ENCODE data around the gene GPR161. TPM values are rescaled to one million over a fixed set of nuclear protein-coding genes. Genes with fewer than 3 reads are reported as not detected.
A peak's percentile ranks its signal among the peaks of the same experiment; 100 is the strongest.

The GPR161 gene
- total and polyA plus RNA-seq, 2 donors (not counting 1 experiment from before 2014, with no cell fraction given): 10.2 to 18.7 TPM

- TF ChIP-seq, protein P1, sequence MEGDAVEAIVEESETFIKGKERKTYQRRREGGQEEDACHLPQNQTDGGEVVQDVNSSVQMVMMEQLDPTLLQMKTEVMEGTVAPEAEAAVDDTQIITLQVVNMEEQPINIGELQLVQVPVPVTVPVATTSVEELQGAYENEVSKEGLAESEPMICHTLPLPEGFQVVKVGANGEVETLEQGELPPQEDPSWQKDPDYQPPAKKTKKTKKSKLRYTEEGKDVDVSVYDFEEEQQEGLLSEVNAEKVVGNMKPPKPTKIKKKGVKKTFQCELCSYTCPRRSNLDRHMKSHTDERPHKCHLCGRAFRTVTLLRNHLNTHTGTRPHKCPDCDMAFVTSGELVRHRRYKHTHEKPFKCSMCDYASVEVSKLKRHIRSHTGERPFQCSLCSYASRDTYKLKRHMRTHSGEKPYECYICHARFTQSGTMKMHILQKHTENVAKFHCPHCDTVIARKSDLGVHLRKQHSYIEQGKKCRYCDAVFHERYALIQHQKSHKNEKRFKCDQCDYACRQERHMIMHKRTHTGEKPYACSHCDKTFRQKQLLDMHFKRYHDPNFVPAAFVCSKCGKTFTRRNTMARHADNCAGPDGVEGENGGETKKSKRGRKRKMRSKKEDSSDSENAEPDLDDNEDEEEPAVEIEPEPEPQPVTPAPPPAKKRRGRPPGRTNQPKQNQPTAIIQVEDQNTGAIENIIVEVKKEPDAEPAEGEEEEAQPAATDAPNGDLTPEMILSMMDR (conservative IDR thresholded peaks at IDR 0.05 in 1 of 2, IDR thresholded peaks at IDR 0.05 in 1 of 2; ENCODE audit: low read depth in 1 of 2, low read length in 2 of 2): no peak
- no peak for TF ChIP-seq EZH2 (IDR thresholded peaks at IDR 0.05; ENCODE audit: low read length, missing control alignments)
- peak overlapping the region; percentile 81 for H2AFZ ChIP-seq (ENCODE audit: low read length)
- H3K27ac ChIP-seq (ENCODE audit: insufficient read depth, low read length): peak overlapping the region; percentile 44
- no peaks in the 10 kb centered on the region for H3K9me3 ChIP-seq (ENCODE audit: control insufficient read depth, insufficient read depth, low read depth, low read length)
- H3K4me2 ChIP-seq (ENCODE audit: extremely low read depth, insufficient read depth, low read length): peak overlapping the region; percentile 93
- no peaks in the 10 kb centered on the region for H3K27me3 ChIP-seq (ENCODE audit: control insufficient read depth, insufficient read depth, low read length)
- DNase-seq (ENCODE audit: low read depth in 2 of 2): peak; percentile 26 to 40
- no peaks in the 10 kb centered on the region for H4K20me1 ChIP-seq (ENCODE audit: control insufficient read depth, extremely low read depth, insufficient read depth, low read length)
- H3K79me2 ChIP-seq (ENCODE audit: control insufficient read depth, insufficient read depth, low read length): no peaks in the 10 kb centered on the region
- peak overlapping the region; percentile 69 to 87 (median 75) for H3K4me3 ChIP-seq (replicated peaks in 1 of 4; ENCODE audit: control extremely low read depth in 1 of 4, insufficient read depth in 1 of 4, low read depth in 3 of 4, low read length in 4 of 4)
- H3K36me3 ChIP-seq (ENCODE audit: control insufficient read depth, insufficient read depth, low read length): no peaks in the 10 kb centered on the region
- peak overlapping the region; percentile 75 for H3K9ac ChIP-seq (ENCODE audit: insufficient read depth, low read length)
- H3K4me1 ChIP-seq (ENCODE audit: control insufficient read depth, extremely low read depth, insufficient read depth, low read length): peaks cover 9% of the 10 kb centered on the region
These were observed 615 bp downstream of the GPR161 start for GRCh38 chr1:168135921-168136708.

DNA sequence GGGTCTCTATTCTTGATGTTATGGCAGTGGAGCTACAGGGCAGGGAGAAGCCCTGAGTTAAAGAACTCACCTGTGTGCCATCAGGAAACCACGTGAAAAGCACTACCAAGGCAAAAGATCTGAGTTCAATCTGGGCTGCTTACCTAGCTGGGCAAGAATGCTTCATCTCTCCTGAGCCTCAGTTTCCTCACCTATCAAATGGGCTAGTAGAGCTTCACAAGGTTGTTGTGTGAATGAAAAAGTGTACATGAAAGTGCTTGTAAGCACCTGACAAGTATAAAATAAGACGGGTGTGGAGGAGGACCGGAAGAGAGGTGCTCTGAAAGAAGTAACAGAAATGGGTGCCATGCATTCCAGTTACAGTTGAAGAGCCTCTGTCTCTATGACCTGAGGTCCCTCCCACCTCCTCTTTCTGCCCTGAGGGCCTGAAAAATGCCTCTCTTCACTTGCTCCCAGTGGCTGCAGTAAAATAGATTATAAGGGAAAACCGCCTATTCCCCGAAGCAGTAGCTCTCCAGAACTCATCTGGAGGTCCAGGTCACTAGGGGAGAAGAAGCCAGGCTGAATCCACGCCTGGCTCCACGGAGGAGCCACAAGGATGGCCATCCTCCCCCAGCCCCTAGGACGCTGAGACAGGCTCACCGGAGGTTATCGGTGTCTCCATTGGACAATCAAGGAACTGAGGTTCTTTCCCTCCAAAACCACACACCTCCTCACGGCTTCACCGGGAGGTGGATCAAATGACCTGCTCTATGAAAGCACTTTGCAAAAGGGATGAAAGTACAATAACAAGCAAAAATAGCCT is 1.4 kb downstream of the GPR161 start:
- peaks cover 9% of the 10 kb centered on the region for H3K4me1 ChIP-seq (ENCODE audit: control insufficient read depth, extremely low read depth, insufficient read depth, low read length)
- H3K9me3 ChIP-seq (ENCODE audit: control insufficient read depth, insufficient read depth, low read depth, low read length): no peaks in the 10 kb centered on the region
- H3K4me2 ChIP-seq (ENCODE audit: extremely low read depth, insufficient read depth, low read length): peak overlapping the region; percentile 93
- H3K4me3 ChIP-seq (replicated peaks in 1 of 4; ENCODE audit: control extremely low read depth in 1 of 4, insufficient read depth in 1 of 4, low read depth in 3 of 4, low read length in 4 of 4): peak overlapping the region; percentile 69 to 87 (median 75)
- no peaks in the 10 kb centered on the region for H3K79me2 ChIP-seq (ENCODE audit: control insufficient read depth, insufficient read depth, low read length)
- H2AFZ ChIP-seq (ENCODE audit: low read length): peak overlapping the region; percentile 81
- no peak overlapping the region for H3K9ac ChIP-seq (ENCODE audit: insufficient read depth, low read length)
- TF ChIP-seq EZH2 (IDR thresholded peaks at IDR 0.05; ENCODE audit: low read length, missing control alignments): no peak
- TF ChIP-seq, protein P1 (conservative IDR thresholded peaks at IDR 0.05 in 1 of 2, IDR thresholded peaks at IDR 0.05 in 1 of 2; ENCODE audit: low read depth in 1 of 2, low read length in 2 of 2): no peak
- peak overlapping the region; percentile 44 for H3K27ac ChIP-seq (ENCODE audit: insufficient read depth, low read length)
- H3K27me3 ChIP-seq (ENCODE audit: control insufficient read depth, insufficient read depth, low read length): no peaks in the 10 kb centered on the region
- DNase-seq (ENCODE audit: low read depth in 2 of 2): no peak
- H4K20me1 ChIP-seq (ENCODE audit: control insufficient read depth, extremely low read depth, insufficient read depth, low read length): no peaks in the 10 kb centered on the region
- no peaks in the 10 kb centered on the region for H3K36me3 ChIP-seq (ENCODE audit: control insufficient read depth, insufficient read depth, low read length)

DNA sequence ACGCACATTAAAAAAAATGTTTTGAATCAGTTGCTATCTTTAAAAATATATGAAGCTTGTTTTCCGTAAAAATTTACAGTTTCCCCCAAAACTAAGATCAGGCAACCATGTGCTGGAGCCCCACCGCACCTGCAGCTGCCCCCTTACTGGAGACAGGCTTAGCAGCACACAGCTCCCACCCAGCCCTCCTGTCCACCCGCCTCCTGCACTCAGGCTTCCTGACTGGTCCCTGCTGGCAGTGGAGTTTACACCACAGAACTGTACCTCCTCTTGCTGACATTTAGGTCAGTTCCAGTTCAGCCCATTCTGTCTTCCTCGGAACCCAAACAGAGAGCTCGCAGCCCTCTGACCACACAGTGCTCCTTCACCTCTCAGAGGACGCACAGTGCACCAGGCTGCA is 2.1 kb downstream of the GPR161 start:
- Histone ChIP-seq H3K36me3 (ENCODE audit: control insufficient read depth, insufficient read depth, low read length) (no peaks in the 10 kb centered on the region), H3K27ac (ENCODE audit: insufficient read depth, low read length) (no peak overlapping the region), H3K4me1 (ENCODE audit: control insufficient read depth, extremely low read depth, insufficient read depth, low read length) (peaks cover 9% of the 10 kb centered on the region), H4K20me1 (ENCODE audit: control insufficient read depth, extremely low read depth, insufficient read depth, low read length) (no peaks in the 10 kb centered on the region), H3K79me2 (ENCODE audit: control insufficient read depth, insufficient read depth, low read length) (no peaks in the 10 kb centered on the region), H3K4me3 (replicated peaks in 1 of 4; ENCODE audit: control extremely low read depth in 1 of 4, insufficient read depth in 1 of 4, low read depth in 3 of 4, low read length in 4 of 4) (peak overlapping the region in 1 of 4 experiments; percentile 78), H2AFZ (ENCODE audit: low read length) (no peak overlapping the region), H3K27me3 (ENCODE audit: control insufficient read depth, insufficient read depth, low read length) (no peaks in the 10 kb centered on the region), H3K9ac (ENCODE audit: insufficient read depth, low read length) (no peak overlapping the region), H3K4me2 (ENCODE audit: extremely low read depth, insufficient read depth, low read length) (peak overlapping the region; percentile 93), H3K9me3 (ENCODE audit: control insufficient read depth, insufficient read depth, low read depth, low read length) (no peaks in the 10 kb centered on the region)
- TF ChIP-seq, protein P1 (conservative IDR thresholded peaks at IDR 0.05 in 1 of 2, IDR thresholded peaks at IDR 0.05 in 1 of 2; ENCODE audit: low read depth in 1 of 2, low read length in 2 of 2): no peak
- no peak for TF ChIP-seq EZH2 (IDR thresholded peaks at IDR 0.05; ENCODE audit: low read length, missing control alignments)
- no peak for DNase-seq (ENCODE audit: low read depth in 2 of 2)
